GM19043 (cell line): ENCODE results near the gene TENM3.

Experiments used
- ATAC-seq: cut with Tn5 transposase; IDR thresholded peaks from one replicate; pipeline ENCODE4 v1.9.1; 2021; ENCODE audit warnings: low read depth; ENCODE audit not compliant: unreplicated experiment

The TENM3 gene

GRCh38 chr4:182280436-182281111 lies 37.4 kb downstream of the TENM3 start:
- ATAC-seq = no peak

GRCh38 chr4:182286035-182286434 lies 42.8 kb downstream of the TENM3 start:
- no peak for ATAC-seq

GRCh38 chr4:182286931-182287330 lies 43.7 kb downstream of the TENM3 start:
- no peak for ATAC-seq

- no peak for ATAC-seq
These were observed 45.3 kb downstream of the TENM3 start for GRCh38 chr4:182288534-182288933.

GRCh38 chr4:182289809-182290208 lies 46.6 kb downstream of the TENM3 start:
- no peak for ATAC-seq

- no peak for ATAC-seq
These were observed 48.0 kb downstream of the TENM3 start for GRCh38 chr4:182291175-182291574.

GRCh38 chr4:182291597-182292270 lies 48.5 kb downstream of the TENM3 start:
- no peak for ATAC-seq

GRCh38 chr4:182292612-182293011 lies 49.4 kb downstream of the TENM3 start:
- no peak for ATAC-seq

GRCh38 chr4:182293691-182294255 lies 50.6 kb downstream of the TENM3 start:
- ATAC-seq = no peak

GRCh38 chr4:182294451-182294850 lies 51.2 kb downstream of the TENM3 start:
- no peak for ATAC-seq

GRCh38 chr4:182297659-182298058 lies 54.5 kb downstream of the TENM3 start:
- ATAC-seq = no peak

GRCh38 chr4:182301736-182302135 lies 58.5 kb downstream of the TENM3 start:
- no peak for ATAC-seq

- no peak for ATAC-seq
These were observed 60.6 kb downstream of the TENM3 start for GRCh38 chr4:182303847-182304246.

- no peak for ATAC-seq
These were observed 63.7 kb downstream of the TENM3 start for GRCh38 chr4:182306792-182307507.

- no peak for ATAC-seq
These were observed 64.5 kb downstream of the TENM3 start for GRCh38 chr4:182307746-182308145.

GRCh38 chr4:182309877-182310276 lies 66.7 kb downstream of the TENM3 start:
- ATAC-seq = no peak

GRCh38 chr4:182310316-182310715 lies 67.1 kb downstream of the TENM3 start:
- ATAC-seq = no peak

- no peak for ATAC-seq
These were observed 67.8 kb downstream of the TENM3 start for GRCh38 chr4:182310962-182311361.

- ATAC-seq = no peak
These were observed 71.3 kb downstream of the TENM3 start for GRCh38 chr4:182314537-182314936.

GRCh38 chr4:182318256-182318655 lies 75.1 kb downstream of the TENM3 start:
- ATAC-seq = no peak

- ATAC-seq = no peak
These were observed 76.9 kb downstream of the TENM3 start for GRCh38 chr4:182320092-182320491.
